Erythroblast (primary cell): ENCODE measurements around the gene IGSF23.

Experiments
- DNase-seq, 2 experiments: peaks; one replicate each; lab custom pipeline; 2025; lab: John Stamatoyannopoulos, UW
- GATA1 ChIP-seq: IDR thresholded peaks from 2 replicates; pipeline ENCODE4 v1.6.1; 2011; ENCODE audit warnings: low read depth, mild to moderate bottlenecking, control low read depth, low read length, moderate library complexity
- POLR2A ChIP-seq: IDR thresholded peaks from 2 replicates; pipeline ENCODE4 v1.6.1; 2011; ENCODE audit warnings: mild to moderate bottlenecking, low read length

The IGSF23 gene

GRCh38 chr19:44613295-44614178 lies at the start of gene IGSF23:
Gene IGSF23 (plus strand): TSS chr19:44613563. CDS start chr19:44613646, 83 bp downstream.
- no peak for DNase-seq
- TF ChIP-seq POLR2A (no peak), GATA1 (no peak)

- DNase-seq: no peak
- TF ChIP-seq POLR2A (no peak), GATA1 (no peak)
Observed at GRCh38 chr19:44566984-44567383, 46.4 kb upstream of the IGSF23 start.

- no peak for DNase-seq
- no peak for TF ChIP-seq POLR2A
- TF ChIP-seq GATA1: no peak
Observed at GRCh38 chr19:44567745-44568144, 45.6 kb upstream of the IGSF23 start.

- no peak for DNase-seq
- TF ChIP-seq GATA1: no peak
- no peak for TF ChIP-seq POLR2A
Observed at GRCh38 chr19:44570603-44570983, 42.8 kb upstream of the IGSF23 start.

- no peak for TF ChIP-seq POLR2A
- no peak for TF ChIP-seq GATA1
- DNase-seq: peak; percentile 68 to 82
Observed at GRCh38 chr19:44570984-44571684, 42.2 kb upstream of the IGSF23 start.

- TF ChIP-seq GATA1: no peak
- DNase-seq: no peak
Observed at GRCh38 chr19:44571830-44572580, 41.4 kb upstream of the IGSF23 start.

- no peak for DNase-seq
- TF ChIP-seq POLR2A: no peak
- no peak for TF ChIP-seq GATA1
Observed at GRCh38 chr19:44572581-44572900, 40.8 kb upstream of the IGSF23 start.

- no peak for DNase-seq
Observed at GRCh38 chr19:44573183-44573582, 40.2 kb upstream of the IGSF23 start.

GRCh38 chr19:44573627-44574026 lies 39.7 kb upstream of the IGSF23 start:
- TF ChIP-seq GATA1: no peak
- TF ChIP-seq POLR2A: no peak
- no peak for DNase-seq

More at GRCh38 chr19:44573183-44573582, 40.2 kb upstream of the IGSF23 start:
- TF ChIP-seq POLR2A: no peak

GRCh38 chr19:44574186-44574950 lies 39.0 kb upstream of the IGSF23 start:
- DNase-seq: no peak
- TF ChIP-seq GATA1 (no peak), POLR2A (no peak)

GRCh38 chr19:44575116-44575700 lies 38.2 kb upstream of the IGSF23 start:
- no peak for DNase-seq
- no peak for TF ChIP-seq POLR2A
- TF ChIP-seq GATA1: no peak

GRCh38 chr19:44576843-44577565 lies 36.4 kb upstream of the IGSF23 start:
- DNase-seq: peak; percentile 20 to 32
- TF ChIP-seq POLR2A: no peak
- no peak for TF ChIP-seq GATA1

GRCh38 chr19:44577566-44577874 lies 35.8 kb upstream of the IGSF23 start:
- no peak for TF ChIP-seq POLR2A
- TF ChIP-seq GATA1: no peak
- no peak for DNase-seq
